Adipocyte (in vitro differentiated cells): ENCODE measurements around the gene HNRNPLL.
"Not testable (repeated sequence)": the region's sequence is repeated elsewhere in the genome, so short reads cannot be mapped to it uniquely, and the experiment has no call there.

Experiments used
- DNase-seq: peaks from one replicate; pipeline ENCODE4 v3.0.0-alpha.2; 2015; ENCODE audit warnings: low read depth
- H3K27me3 ChIP-seq: replicated peaks from 2 replicates; pipeline ENCODE4 v1.7.0; 2013; ENCODE audit warnings: mild to moderate bottlenecking, low read length, moderate library complexity; ENCODE audit not compliant: control insufficient read depth, insufficient read depth
- H3K36me3 ChIP-seq: 2 replicates; pipeline ENCODE4 v1.7.0; 2013; ENCODE audit warnings: low read length, mild to moderate bottlenecking, moderate library complexity; ENCODE audit not compliant: control insufficient read depth, insufficient read depth, severe bottlenecking
- H3K4me1 ChIP-seq: 2 replicates; pipeline ENCODE4 v1.7.0; 2013; ENCODE audit warnings: mild to moderate bottlenecking, low read length, moderate library complexity; ENCODE audit not compliant: control insufficient read depth, insufficient read depth
- H3K4me3 ChIP-seq: 2 replicates; pipeline ENCODE4 v1.7.0; 2013; ENCODE audit warnings: mild to moderate bottlenecking, low read length, moderate library complexity
- H3K9ac ChIP-seq: 2 replicates; pipeline ENCODE4 v1.7.0; 2013; ENCODE audit warnings: mild to moderate bottlenecking, low read length, moderate library complexity
- H3K9me3 ChIP-seq: 2 replicates; pipeline ENCODE4 v1.7.0; 2013; ENCODE audit warnings: mild to moderate bottlenecking, low read length, moderate library complexity; ENCODE audit not compliant: control insufficient read depth

Gene HNRNPLL

GRCh38 chr2:38549851-38550250 lies 52.9 kb downstream of the HNRNPLL start:
- DNase-seq = no peak
- Histone ChIP-seq H3K9ac (no peak overlapping the region), H3K27me3 (no peaks in the 10 kb centered on the region), H3K4me1 (no peaks in the 10 kb centered on the region), H3K4me3 (no peak overlapping the region), H3K9me3 (no peaks in the 10 kb centered on the region), H3K36me3 (peaks cover 11% of the 10 kb centered on the region)

- DNase-seq = no peak
These were observed 53.5 kb downstream of the HNRNPLL start for GRCh38 chr2:38549071-38549704.

GRCh38 chr2:38547791-38548190 lies 54.9 kb downstream of the HNRNPLL start:
- H3K36me3 ChIP-seq = peaks cover 11% of the 10 kb centered on the region
- peaks cover 3% of the 10 kb centered on the region for H3K4me1 ChIP-seq
- no peaks in the 10 kb centered on the region for H3K27me3 ChIP-seq

More at GRCh38 chr2:38549071-38549704, 53.5 kb downstream of the HNRNPLL start:
- Histone ChIP-seq H3K4me3 (no peak overlapping the region), H3K9me3 (no peaks in the 10 kb centered on the region), H3K9ac (no peak overlapping the region), H3K36me3 (peaks cover 11% of the 10 kb centered on the region), H3K4me1 (no peaks in the 10 kb centered on the region), H3K27me3 (no peaks in the 10 kb centered on the region)

GRCh38 chr2:38546585-38546984 lies 56.1 kb downstream of the HNRNPLL start:
- no peak for DNase-seq
- Histone ChIP-seq H3K4me3 (no peak overlapping the region), H3K4me1 (peaks cover 5% of the 10 kb centered on the region), H3K36me3 (peaks cover 4% of the 10 kb centered on the region), H3K9me3 (no peaks in the 10 kb centered on the region), H3K27me3 (no peaks in the 10 kb centered on the region), H3K9ac (no peak overlapping the region)

More at GRCh38 chr2:38547791-38548190, 54.9 kb downstream of the HNRNPLL start:
- no peak overlapping the region for H3K9ac ChIP-seq
- no peaks in the 10 kb centered on the region for H3K9me3 ChIP-seq
- no peak overlapping the region for H3K4me3 ChIP-seq
- no peak for DNase-seq

GRCh38 chr2:38546064-38546463 lies 56.7 kb downstream of the HNRNPLL start:
- no peaks in the 10 kb centered on the region for H3K9me3 ChIP-seq

GRCh38 chr2:38542248-38542631 lies 60.5 kb downstream of the HNRNPLL start:
- not testable (repeated sequence) for H3K9ac ChIP-seq, H3K36me3 ChIP-seq, H3K9me3 ChIP-seq, H3K4me3 ChIP-seq, H3K27me3 ChIP-seq, DNase-seq
- peaks cover 12% of the 10 kb centered on the region for H3K4me1 ChIP-seq

More at GRCh38 chr2:38546064-38546463, 56.7 kb downstream of the HNRNPLL start:
- DNase-seq = no peak
- Histone ChIP-seq H3K4me3 (no peak overlapping the region), H3K9ac (no peak overlapping the region), H3K27me3 (no peaks in the 10 kb centered on the region), H3K36me3 (peaks cover 4% of the 10 kb centered on the region), H3K4me1 (peaks cover 5% of the 10 kb centered on the region)

- Histone ChIP-seq H3K4me3 (no peak overlapping the region), H3K9ac (no peak overlapping the region), H3K27me3 (no peaks in the 10 kb centered on the region), H3K36me3 (no peaks in the 10 kb centered on the region), H3K4me1 (peaks cover 12% of the 10 kb centered on the region), H3K9me3 (no peaks in the 10 kb centered on the region)
- DNase-seq = no peak
These were observed 62.0 kb downstream of the HNRNPLL start for GRCh38 chr2:38540580-38541286.

- no peak overlapping the region for H3K4me3 ChIP-seq
- no peaks in the 10 kb centered on the region for H3K36me3 ChIP-seq
- peaks cover 12% of the 10 kb centered on the region for H3K4me1 ChIP-seq
- H3K9me3 ChIP-seq = no peaks in the 10 kb centered on the region
- no peaks in the 10 kb centered on the region for H3K27me3 ChIP-seq
- H3K9ac ChIP-seq = no peak overlapping the region
- DNase-seq = no peak
These were observed 63.6 kb downstream of the HNRNPLL start for GRCh38 chr2:38539086-38539485.

GRCh38 chr2:38537937-38538525 lies 64.7 kb downstream of the HNRNPLL start:
- H3K9ac ChIP-seq = no peak overlapping the region
- no peak overlapping the region for H3K4me3 ChIP-seq
- H3K27me3 ChIP-seq = no peaks in the 10 kb centered on the region
- DNase-seq = no peak
- peaks cover 11% of the 10 kb centered on the region for H3K4me1 ChIP-seq
- no peaks in the 10 kb centered on the region for H3K9me3 ChIP-seq
- H3K36me3 ChIP-seq = no peaks in the 10 kb centered on the region

GRCh38 chr2:38537296-38537695 lies 65.4 kb downstream of the HNRNPLL start:
- H3K9ac ChIP-seq, H3K27me3 ChIP-seq, H3K4me3 ChIP-seq, H3K9me3 ChIP-seq, DNase-seq, H3K36me3 ChIP-seq, H3K4me1 ChIP-seq: not testable (repeated sequence)

GRCh38 chr2:38535744-38536506 lies 66.8 kb downstream of the HNRNPLL start:
- Histone ChIP-seq H3K36me3 (no peaks in the 10 kb centered on the region), H3K4me3 (peak overlapping the region; percentile 77), H3K9ac (peak overlapping the region; percentile 68), H3K27me3 (no peaks in the 10 kb centered on the region), H3K9me3 (no peaks in the 10 kb centered on the region), H3K4me1 (peaks cover 7% of the 10 kb centered on the region)
- peak; percentile 92 for DNase-seq
